GM12865 (cell line): ENCODE results near the gene FBN1.

Source experiments
- DNase-seq: peaks from one replicate; pipeline ENCODE4 v3.0.0; 2010; ENCODE audit warnings: low read depth
- H3K4me3 ChIP-seq: 2 replicates; pipeline ENCODE4 v1.5.1; 2011; ENCODE audit warnings: mild to moderate bottlenecking, low read depth, low read length, control low read depth
- TF ChIP-seq, protein P1 (sequence below): IDR thresholded peaks from 2 replicates; pipeline ENCODE4 v1.5.1; 2011; ENCODE audit warnings: low read length, control low read depth, low read depth, inconsistent platforms; ENCODE audit not compliant: insufficient read depth; ENCODE audit errors: missing control alignments

The FBN1 gene

DNA sequence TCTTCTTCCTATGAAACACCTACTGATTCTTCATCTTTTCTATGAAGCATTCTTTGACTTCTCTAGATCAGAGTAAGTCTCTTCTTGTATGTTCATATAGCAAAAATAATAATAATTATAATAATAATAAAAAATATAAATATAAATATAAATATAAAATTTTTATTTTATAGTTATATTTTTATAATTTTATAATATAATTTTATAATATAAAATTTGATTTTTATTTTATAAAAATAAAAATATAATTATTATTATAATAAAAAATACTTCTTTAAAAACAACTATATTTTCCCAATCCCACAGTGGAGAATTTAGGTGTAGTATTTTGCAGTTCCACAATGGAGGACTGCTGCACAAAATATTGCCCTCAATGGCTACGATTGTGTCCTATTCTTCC lies 279.9 kb downstream of the FBN1 start:
- DNase-seq = no peak
- H3K4me3 ChIP-seq = no peak overlapping the region

DNA sequence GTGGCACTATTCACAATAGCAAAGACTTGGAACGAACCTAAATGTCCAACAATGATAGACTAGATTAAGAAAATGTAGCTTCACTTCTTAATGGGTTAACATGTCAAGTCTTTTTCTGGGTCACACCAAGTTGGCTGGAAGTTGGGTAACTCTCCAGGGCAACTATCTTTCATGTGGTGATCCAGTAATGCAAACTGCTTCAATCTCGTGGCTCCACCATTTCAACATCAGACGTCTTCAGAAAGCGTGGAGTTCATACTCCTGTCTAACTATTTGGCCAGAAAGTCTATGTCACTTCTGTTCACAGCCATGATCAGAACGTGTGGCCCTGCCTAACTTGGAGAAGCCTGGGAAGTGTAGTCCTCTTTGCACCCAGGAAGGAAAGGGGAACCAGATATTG lies 282.0 kb downstream of the FBN1 start:
- TF ChIP-seq, protein P1, sequence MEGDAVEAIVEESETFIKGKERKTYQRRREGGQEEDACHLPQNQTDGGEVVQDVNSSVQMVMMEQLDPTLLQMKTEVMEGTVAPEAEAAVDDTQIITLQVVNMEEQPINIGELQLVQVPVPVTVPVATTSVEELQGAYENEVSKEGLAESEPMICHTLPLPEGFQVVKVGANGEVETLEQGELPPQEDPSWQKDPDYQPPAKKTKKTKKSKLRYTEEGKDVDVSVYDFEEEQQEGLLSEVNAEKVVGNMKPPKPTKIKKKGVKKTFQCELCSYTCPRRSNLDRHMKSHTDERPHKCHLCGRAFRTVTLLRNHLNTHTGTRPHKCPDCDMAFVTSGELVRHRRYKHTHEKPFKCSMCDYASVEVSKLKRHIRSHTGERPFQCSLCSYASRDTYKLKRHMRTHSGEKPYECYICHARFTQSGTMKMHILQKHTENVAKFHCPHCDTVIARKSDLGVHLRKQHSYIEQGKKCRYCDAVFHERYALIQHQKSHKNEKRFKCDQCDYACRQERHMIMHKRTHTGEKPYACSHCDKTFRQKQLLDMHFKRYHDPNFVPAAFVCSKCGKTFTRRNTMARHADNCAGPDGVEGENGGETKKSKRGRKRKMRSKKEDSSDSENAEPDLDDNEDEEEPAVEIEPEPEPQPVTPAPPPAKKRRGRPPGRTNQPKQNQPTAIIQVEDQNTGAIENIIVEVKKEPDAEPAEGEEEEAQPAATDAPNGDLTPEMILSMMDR = no peak
- no peak for DNase-seq
- no peak overlapping the region for H3K4me3 ChIP-seq

More for the DNA sequence above, 279.9 kb downstream of the FBN1 start:
- TF ChIP-seq, protein P1 = no peak

DNA sequence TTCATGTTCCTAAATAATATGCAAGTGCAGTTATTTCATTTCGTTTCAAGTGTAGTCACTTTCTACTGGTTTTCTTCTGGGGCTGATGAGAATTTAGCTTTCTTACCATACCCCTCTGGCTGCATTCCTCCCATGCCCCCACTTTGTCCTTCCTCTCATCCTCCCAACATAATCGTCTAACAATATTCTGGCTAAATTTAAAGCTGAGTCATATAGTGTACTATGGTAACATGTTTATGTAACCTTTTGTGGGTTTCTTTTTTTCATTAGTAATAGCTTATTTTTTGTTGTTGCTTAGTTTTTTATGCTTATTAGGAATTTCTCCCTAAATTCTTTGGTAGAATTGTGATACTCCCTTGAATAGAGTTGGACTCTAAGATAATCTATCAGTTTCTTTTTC lies 283.8 kb downstream of the FBN1 start:
- H3K4me3 ChIP-seq = no peak overlapping the region
- TF ChIP-seq, protein P1 = no peak
- no peak for DNase-seq

DNA sequence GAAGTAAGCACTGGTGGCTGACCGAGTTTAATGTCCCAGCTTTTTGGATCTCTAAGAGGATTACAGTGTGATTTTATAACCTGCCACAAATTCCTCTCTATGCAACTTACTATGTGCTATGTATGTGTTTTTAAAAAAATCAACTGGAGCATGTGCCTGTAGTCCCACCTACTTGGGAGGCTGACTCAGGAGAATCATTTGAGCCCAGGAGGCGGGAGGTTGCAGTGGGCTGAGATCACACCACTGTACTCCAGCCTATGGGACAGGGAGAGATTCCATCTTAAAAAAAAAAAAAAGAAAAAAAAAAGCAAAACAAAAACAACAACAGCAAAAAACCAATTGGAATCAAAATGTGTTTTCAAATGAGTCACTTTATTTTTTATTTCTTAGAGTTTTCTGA lies 284.7 kb downstream of the FBN1 start:
- no peak for DNase-seq
- TF ChIP-seq, protein P1 = no peak
- no peak overlapping the region for H3K4me3 ChIP-seq
